Duodenal mucosa (tissue), 2 donors: ENCODE measurements around the gene MRPS34.

ENCODE experiments used
- H3K27ac ChIP-seq: one replicate; pipeline ENCODE4 v1.7.0; 2013; ENCODE audit warnings: low read depth, low read length
- H3K27me3 ChIP-seq, 2 donors: one replicate each; pipeline ENCODE4 v1.7.0; 2013; ENCODE audit warnings: low read length in 2 of 2, control low read depth in 1 of 2; ENCODE audit not compliant: insufficient read depth in 2 of 2, control insufficient read depth in 1 of 2
- H3K36me3 ChIP-seq, 2 donors: one replicate each; pipeline ENCODE4 v1.7.0; 2013; ENCODE audit warnings: low read length in 2 of 2, control low read depth in 1 of 2; ENCODE audit not compliant: insufficient read depth in 2 of 2, control insufficient read depth in 1 of 2
- H3K4me1 ChIP-seq, 2 donors: one replicate each; pipeline ENCODE4 v1.7.0; 2013; ENCODE audit warnings: low read length in 2 of 2, control low read depth in 1 of 2; ENCODE audit not compliant: insufficient read depth in 2 of 2, control insufficient read depth in 1 of 2
- H3K4me3 ChIP-seq, 2 donors: one replicate each; pipeline ENCODE4 v1.7.0; 2013; ENCODE audit warnings: low read length in 2 of 2, low read depth in 1 of 2
- H3K9ac ChIP-seq, 2 donors: one replicate each; pipeline ENCODE4 v1.7.0; 2013; ENCODE audit warnings: low read length in 2 of 2, low read depth in 1 of 2
- H3K9me3 ChIP-seq, 2 donors: one replicate each; pipeline ENCODE4 v1.7.0; 2013; ENCODE audit warnings: low read length in 2 of 2, control low read depth in 1 of 2; ENCODE audit not compliant: control insufficient read depth in 1 of 2

MRPS34 gene

DNA sequence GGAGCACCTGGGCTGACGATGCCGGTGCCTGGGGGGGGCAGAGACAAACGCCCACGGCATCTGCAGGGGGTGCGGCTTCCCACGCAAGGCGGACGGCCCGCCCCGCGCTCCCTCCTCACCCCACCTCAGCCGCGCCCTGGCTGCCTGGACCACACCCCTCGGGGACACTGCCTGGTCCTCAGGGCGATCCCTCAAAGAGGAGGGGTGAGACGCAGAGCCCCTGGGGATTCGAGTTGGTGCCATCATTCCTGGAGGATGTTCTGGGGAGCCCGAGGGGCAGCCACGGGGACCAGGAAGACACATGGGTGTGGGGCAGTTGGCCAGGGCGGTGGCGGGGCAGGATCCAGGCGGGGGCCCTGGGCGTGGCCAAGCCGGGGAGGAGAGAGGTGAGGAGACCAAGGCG, 16.7 kb upstream of the MRPS34 start:
- peaks cover 4 to 36% of the 10 kb centered on the region in 2 donors for H3K36me3 ChIP-seq

DNA sequence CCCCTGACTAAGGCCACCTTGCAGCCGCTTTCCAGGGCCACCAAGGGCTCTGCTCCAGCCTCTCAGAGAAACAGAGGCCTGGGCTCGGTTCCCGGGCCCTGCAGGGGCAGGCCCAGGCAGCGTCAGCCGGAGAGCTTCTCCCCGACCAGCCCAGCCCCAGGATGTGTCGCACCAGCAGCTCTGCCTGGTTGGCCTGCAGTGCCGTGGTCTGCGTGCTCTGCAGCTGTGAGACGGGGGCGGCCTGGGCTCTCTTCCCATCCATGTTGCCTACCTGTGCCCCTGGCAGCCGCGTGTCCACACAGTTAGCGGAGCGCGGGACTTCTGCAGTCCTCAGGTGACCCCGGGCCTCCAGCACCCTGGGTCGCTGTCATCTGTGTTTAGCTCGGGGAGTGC, 15.8 kb upstream of the MRPS34 start:
- Histone ChIP-seq H3K27ac (no peak overlapping the region), H3K27me3 (no peaks in the 10 kb centered on the region), H3K4me3 (no peak overlapping the region), H3K9me3 (no peaks in the 10 kb centered on the region), H3K9ac (no peak overlapping the region), H3K36me3 (peaks cover 4 to 36% of the 10 kb centered on the region in 2 donors), H3K4me1 (peaks cover 0 to 9% of the 10 kb centered on the region in 2 donors)

More for the DNA sequence above, 16.7 kb upstream of the MRPS34 start:
- Histone ChIP-seq H3K4me1 (peaks cover 0 to 5% of the 10 kb centered on the region in 2 donors), H3K27me3 (no peaks in the 10 kb centered on the region), H3K27ac (no peak overlapping the region), H3K4me3 (no peak overlapping the region), H3K9me3 (no peaks in the 10 kb centered on the region), H3K9ac (no peak overlapping the region)

DNA sequence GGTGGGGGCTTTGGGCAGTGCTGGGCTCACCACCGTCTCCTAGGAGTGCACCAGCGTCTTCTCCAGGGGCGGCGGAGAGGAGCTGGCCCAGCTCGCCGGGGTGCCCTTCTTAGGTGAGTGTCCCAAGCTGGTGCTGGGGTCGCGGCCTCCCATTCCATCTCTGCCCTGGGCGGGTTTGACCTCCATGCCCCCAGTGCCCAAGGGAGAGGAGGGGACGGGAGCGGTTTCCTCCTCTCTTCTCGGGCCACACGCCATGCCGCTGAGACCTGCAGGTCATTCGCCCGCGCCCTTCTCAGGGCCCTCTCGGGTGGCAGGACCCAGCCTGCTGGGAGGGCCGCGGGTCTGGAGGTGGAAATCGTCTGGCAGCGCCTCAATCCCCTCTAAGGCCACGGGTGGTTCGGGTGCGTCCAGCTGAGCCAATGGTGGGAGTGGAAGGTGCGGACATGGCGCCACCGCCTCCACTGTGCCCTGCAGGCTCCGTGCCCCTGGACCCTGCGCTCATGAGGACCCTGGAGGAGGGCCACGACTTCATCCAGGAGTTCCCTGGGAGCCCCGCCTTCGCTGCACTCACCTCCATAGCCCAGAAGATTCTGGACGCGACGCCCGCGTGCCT, 15.3 kb upstream of the MRPS34 start:
- H3K27me3 ChIP-seq: no peaks in the 10 kb centered on the region
- H3K9me3 ChIP-seq: no peaks in the 10 kb centered on the region
- no peak overlapping the region for H3K4me3 ChIP-seq
- H3K36me3 ChIP-seq: peaks cover 4 to 36% of the 10 kb centered on the region in 2 donors
- no peak overlapping the region for H3K9ac ChIP-seq
- H3K27ac ChIP-seq: no peak overlapping the region
- H3K4me1 ChIP-seq: peaks cover 0 to 9% of the 10 kb centered on the region in 2 donors

DNA sequence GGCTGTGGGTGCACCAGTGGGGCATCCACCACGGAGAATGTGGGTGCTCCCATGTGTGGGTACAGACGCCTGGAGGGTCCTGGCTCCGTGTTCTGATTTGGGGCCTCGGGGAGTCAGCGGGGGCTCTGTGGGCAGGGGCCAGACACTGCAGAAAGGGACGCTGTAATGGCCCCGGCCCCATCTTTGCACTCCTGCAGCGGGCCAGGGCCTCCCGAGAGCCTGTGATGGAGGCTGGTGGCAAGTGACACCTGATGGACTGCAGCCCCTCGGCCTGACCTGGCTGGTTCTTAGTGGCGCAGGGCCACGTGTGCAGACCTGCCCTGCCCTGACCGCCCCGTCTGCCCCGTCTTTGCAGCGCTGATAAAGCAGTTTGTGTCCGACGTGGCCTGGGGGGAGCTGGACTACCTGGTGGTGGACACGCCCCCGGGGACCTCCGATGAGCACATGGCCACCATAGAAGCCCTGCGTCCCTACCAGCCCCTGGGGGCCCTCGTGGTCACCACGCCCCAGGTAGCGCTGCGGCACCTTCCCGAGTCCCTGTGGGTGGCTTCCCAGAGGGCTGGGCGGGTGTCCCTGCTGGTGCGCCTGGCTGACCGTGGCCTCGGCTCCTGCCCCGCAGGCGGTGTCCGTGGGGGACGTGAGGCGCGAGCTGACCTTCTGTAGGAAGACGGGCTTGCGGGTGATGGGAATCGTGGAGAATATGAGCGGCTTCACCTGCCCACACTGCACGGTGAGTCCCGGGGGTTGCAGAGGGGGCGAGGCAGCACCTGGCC, 14.6 kb upstream of the MRPS34 start:
- H3K9ac ChIP-seq: no peak overlapping the region
- peaks cover 0 to 9% of the 10 kb centered on the region in 2 donors for H3K4me1 ChIP-seq
- no peaks in the 10 kb centered on the region for H3K27me3 ChIP-seq
- no peak overlapping the region for H3K27ac ChIP-seq
- H3K36me3 ChIP-seq: peaks cover 4 to 36% of the 10 kb centered on the region in 2 donors
- H3K4me3 ChIP-seq: no peak overlapping the region
- H3K9me3 ChIP-seq: no peaks in the 10 kb centered on the region

DNA sequence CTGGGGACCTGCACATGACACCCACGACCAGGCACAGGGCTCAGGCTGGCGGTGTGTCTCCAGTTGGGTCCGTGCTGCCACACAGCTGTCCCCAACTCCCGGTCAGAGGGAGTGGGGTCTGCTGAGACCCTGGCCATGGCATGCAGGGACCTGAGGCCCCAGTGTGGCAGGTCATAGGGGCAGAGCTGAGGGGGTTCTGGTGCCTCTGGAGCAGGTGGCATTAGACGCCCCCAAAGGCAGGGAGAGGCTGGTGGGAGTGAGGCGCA, 14.1 kb upstream of the MRPS34 start:
- Histone ChIP-seq H3K9me3 (no peaks in the 10 kb centered on the region), H3K36me3 (peaks cover 4 to 36% of the 10 kb centered on the region in 2 donors), H3K27ac (no peak overlapping the region), H3K4me1 (peaks cover 0 to 9% of the 10 kb centered on the region in 2 donors), H3K4me3 (no peak overlapping the region), H3K27me3 (no peaks in the 10 kb centered on the region), H3K9ac (no peak overlapping the region)

DNA sequence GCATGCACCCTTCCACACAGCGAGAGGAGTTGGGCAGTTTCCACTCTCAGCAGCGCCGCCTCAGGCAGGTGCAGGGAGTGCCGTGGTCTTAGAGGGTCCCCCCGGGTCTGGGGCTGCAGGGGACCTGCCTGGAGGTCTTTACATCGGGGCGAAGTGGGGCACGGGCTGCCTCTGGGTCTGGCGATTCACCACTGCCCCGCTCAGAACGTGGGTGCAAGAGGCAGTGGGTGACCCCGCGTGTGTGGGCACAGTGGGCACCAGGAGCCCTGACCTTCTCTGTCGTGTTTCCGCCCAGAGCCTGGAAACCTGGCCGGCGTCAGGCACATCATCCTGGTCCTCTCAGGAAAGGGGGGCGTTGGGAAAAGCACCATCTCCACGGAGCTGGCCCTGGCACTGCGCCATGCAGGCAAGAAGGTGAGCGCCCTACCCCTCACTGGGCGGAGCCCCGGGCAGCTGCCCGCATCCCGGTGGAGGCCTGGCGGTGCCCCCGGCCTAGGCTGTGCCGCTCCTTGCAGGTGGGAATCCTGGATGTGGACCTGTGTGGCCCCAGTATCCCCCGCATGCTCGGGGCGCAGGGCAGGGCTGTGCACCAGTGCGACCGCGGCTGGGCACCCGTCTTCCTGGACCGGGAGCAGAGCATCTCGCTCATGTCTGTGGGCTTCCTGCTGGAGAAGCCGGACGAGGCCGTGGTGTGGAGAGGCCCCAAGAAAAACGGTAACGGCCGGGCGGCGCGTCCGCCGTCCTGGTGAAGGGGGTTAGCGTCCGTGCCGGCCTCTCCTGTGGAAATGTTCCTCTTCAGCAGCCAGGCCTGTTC, 13.5 kb upstream of the MRPS34 start:
- Histone ChIP-seq H3K4me1 (peaks cover 2 to 14% of the 10 kb centered on the region in 2 donors), H3K9me3 (no peaks in the 10 kb centered on the region), H3K36me3 (peaks cover 4 to 36% of the 10 kb centered on the region in 2 donors), H3K27ac (no peak overlapping the region), H3K9ac (no peak overlapping the region), H3K4me3 (no peak overlapping the region), H3K27me3 (no peaks in the 10 kb centered on the region)

DNA sequence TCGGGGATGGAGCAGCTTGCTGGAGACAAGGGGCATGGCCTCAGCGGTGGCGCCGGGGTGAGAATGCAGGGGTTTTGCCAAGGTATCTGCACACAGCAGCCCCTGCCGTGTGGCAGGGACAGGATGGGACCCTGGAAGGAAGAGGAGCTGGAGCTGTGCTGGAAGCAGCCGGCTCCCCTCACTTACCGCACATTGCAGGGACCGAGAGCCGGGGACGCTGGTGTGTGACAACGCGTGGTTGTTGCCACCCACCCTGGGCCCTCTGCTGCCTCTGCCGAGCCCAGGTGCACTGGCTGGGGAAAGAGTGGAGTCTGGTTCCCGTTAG, 12.9 kb upstream of the MRPS34 start:
- H3K4me1 ChIP-seq: peaks cover 8 to 20% of the 10 kb centered on the region in 2 donors
- no peak overlapping the region for H3K9ac ChIP-seq
- no peak overlapping the region for H3K4me3 ChIP-seq
- H3K27me3 ChIP-seq: no peaks in the 10 kb centered on the region
- H3K36me3 ChIP-seq: peaks cover 4 to 40% of the 10 kb centered on the region in 2 donors
- no peak overlapping the region for H3K27ac ChIP-seq
- no peaks in the 10 kb centered on the region for H3K9me3 ChIP-seq

DNA sequence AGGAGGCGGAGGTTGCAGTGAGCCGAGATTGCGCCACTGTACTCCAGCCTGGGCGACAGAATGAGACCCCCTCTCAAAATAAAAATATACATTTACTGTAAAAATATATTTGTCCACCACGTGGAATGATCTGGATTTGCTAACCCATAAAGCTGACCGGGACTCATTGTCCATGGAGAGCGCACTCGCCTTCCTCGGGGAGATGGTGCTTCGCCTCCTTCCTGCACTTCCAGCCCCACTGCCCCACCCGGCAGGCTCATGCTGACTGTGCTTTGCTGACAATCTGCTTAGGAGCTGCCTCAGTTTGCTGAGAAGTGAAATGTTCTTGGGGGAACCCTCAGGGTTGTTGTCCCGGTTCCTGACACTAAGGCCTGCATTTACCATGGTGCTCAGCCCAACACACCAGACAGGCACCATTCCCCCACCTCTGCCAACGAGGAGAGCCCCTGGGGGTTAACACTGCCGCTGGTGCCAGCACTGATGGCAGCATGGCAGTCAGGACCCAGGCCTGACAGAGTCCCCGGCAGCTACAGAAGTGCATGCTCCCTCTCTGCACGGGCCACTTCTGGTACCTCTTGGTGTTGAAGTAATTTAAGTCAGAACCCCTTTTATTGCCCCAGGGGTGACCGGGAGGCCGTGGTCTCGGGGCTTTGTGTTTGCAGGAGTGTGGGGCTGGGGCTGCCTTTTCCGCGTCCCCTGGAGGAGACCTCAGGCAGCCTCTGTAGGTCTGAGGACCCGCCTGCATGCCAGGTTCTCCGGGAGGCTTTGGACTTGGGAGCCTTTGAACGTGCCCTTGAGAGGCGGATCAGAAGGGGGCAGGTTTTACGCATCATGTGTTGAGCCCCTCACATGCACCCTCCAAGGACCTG, 12.3 kb upstream of the MRPS34 start:
- Histone ChIP-seq H3K36me3 (peaks cover 4 to 43% of the 10 kb centered on the region in 2 donors), H3K9me3 (no peaks in the 10 kb centered on the region), H3K4me3 (no peak overlapping the region), H3K9ac (no peak overlapping the region), H3K4me1 (peaks cover 8 to 23% of the 10 kb centered on the region in 2 donors), H3K27ac (no peak overlapping the region), H3K27me3 (no peaks in the 10 kb centered on the region)

DNA sequence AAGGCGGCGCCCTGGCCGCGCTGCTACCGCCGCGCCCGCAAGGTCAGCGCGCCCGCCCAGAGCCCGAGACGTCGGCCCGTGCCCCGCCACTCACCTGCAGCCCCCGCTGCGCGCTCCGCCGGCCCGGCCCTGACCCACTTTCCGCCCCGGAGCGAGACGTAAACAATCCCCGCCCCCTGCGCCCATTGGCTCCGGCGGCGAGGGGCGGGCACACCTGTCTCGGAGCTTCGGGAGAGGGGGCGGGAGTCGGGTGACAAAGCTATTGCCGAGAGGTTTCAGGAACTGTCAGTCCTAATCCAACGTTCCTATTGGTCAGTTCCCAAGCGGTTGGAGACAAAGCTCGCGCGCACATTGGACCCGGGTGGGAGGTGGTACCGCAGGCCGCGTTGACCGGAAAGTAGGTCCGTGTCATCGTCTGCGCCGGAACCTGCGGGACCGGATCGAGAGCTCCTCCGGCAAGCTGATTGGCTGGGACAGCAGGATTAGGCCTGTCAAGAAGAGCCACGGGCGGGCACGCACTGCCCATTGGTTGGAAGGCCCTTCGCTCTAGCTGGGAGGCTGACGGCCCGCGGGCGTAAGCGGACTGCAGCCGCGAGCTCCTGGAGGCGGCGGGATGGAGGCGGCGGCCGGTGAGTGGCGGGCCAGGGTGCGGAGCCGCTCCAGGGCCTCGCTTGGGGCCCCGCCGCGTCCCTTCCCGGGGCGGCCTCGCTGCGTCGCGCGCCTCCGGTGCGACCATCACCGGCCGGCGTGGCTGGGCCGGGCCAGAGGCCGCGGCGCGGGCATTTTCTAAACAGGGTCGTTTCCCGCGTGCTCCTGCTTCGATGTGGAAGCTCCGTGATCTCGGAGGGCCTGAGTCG, 9.7 kb upstream of the MRPS34 start, which contains the start of the genes NUBP2 and SPSB3:
NUBP2 (plus strand) TSS at position 553 of the 857 bp plus-strand sequence; CDS start at position 614, 61 bp downstream.
SPSB3 (minus strand) TSS at position 164 of the 857 bp plus-strand sequence. CDS start 1,088 bp downstream, outside the sequence.
- Histone ChIP-seq H3K36me3 (peaks cover 4 to 47% of the 10 kb centered on the region in 2 donors), H3K27ac (peak within 1 kb of the TSS; percentile 75), H3K9ac (peak within 1 kb of the TSS; percentile 63 to 65), H3K4me1 (peaks cover 8 to 23% of the 10 kb centered on the region in 2 donors), H3K9me3 (no peaks in the 10 kb centered on the region), H3K27me3 (no peaks in the 10 kb centered on the region), H3K4me3 (peak within 1 kb of the TSS; percentile 76 to 80)
